Measurements from ENCODE around the gene ACTG2.

Gene ACTG2

GRCh38 chr2:73891276-73891901 lies 1.4 kb upstream of the ACTG2 start:
- TF ChIP-seq CTCF (conservative IDR thresholded peaks at IDR 0.05; ENCODE audit: low read depth): no peak
- ChIA-PET CTCF (no interaction called here), POLR2A (ENCODE audit: low non-redundant PET) (no interaction called here)
- no peak for DNase-seq (ENCODE audit: low spot score)
- no peak overlapping the region for H3K27ac ChIP-seq

GRCh38 chr2:73893764-73894474 lies 1.1 kb downstream of the ACTG2 start:
- ChIA-PET POLR2A (ENCODE audit: low non-redundant PET) (no interaction called here), CTCF (interaction anchor here (1.4 kb wide), 1 partner anchor 9 kb away, joined by 4 read pairs; no protein-coding TSS in a partner anchor)
- no peak for TF ChIP-seq CTCF (conservative IDR thresholded peaks at IDR 0.05; ENCODE audit: low read depth)
- no peak for DNase-seq (ENCODE audit: low spot score)
- H3K27ac ChIP-seq: no peak overlapping the region

GRCh38 chr2:73894475-73894850 lies 1.7 kb downstream of the ACTG2 start:
- no peak for TF ChIP-seq CTCF (conservative IDR thresholded peaks at IDR 0.05; ENCODE audit: low read depth)
- CTCF ChIA-PET: interaction anchor here (0.7 to 1.4 kb wide), 2 partner anchors 8 to 19 kb away, joined by 4 to 10 read pairs; no protein-coding TSS in a partner anchor
- POLR2A ChIA-PET (ENCODE audit: low non-redundant PET): no interaction called here
- DNase-seq (ENCODE audit: low spot score): no peak
- no peak overlapping the region for H3K27ac ChIP-seq

GRCh38 chr2:73894877-73895276 lies 2.1 kb downstream of the ACTG2 start:
- TF ChIP-seq CTCF (conservative IDR thresholded peaks at IDR 0.05; ENCODE audit: low read depth): no peak
- POLR2A ChIA-PET (ENCODE audit: low non-redundant PET): no interaction called here
- CTCF ChIA-PET: interaction anchor here (0.7 kb wide), 1 partner anchor 19 kb away, joined by 10 read pairs; no protein-coding TSS in a partner anchor
- DNase-seq (ENCODE audit: low spot score): no peak
- H3K27ac ChIP-seq: no peak overlapping the region

- POLR2A ChIA-PET (ENCODE audit: low non-redundant PET): no interaction called here
- DNase-seq (ENCODE audit: low spot score): no peak
- no peak overlapping the region for H3K27ac ChIP-seq
- CTCF ChIA-PET: no interaction called here
- no peak for TF ChIP-seq CTCF (conservative IDR thresholded peaks at IDR 0.05; ENCODE audit: low read depth)
These were observed 2.7 kb downstream of the ACTG2 start for GRCh38 chr2:73895473-73895872.

GRCh38 chr2:73896362-73897239 lies 3.8 kb downstream of the ACTG2 start:
- POLR2A ChIA-PET (ENCODE audit: low non-redundant PET): no interaction called here
- no peak overlapping the region for H3K27ac ChIP-seq
- CTCF ChIA-PET: no interaction called here
- TF ChIP-seq CTCF (conservative IDR thresholded peaks at IDR 0.05; ENCODE audit: low read depth): no peak
- DNase-seq (ENCODE audit: low spot score): no peak

Data from RWPE1 (cell line).